ENCODE data around the gene NPAS3. TPM values are rescaled to one million over a fixed set of nuclear protein-coding genes. Genes with fewer than 3 reads are reported as not detected.
A peak's percentile ranks its signal among the peaks of the same experiment; 100 is the strongest.

Gene NPAS3
- polyA plus RNA-seq, 2 of the 4 experiments (the other 2 are of a cell fraction), result not detected

DNA sequence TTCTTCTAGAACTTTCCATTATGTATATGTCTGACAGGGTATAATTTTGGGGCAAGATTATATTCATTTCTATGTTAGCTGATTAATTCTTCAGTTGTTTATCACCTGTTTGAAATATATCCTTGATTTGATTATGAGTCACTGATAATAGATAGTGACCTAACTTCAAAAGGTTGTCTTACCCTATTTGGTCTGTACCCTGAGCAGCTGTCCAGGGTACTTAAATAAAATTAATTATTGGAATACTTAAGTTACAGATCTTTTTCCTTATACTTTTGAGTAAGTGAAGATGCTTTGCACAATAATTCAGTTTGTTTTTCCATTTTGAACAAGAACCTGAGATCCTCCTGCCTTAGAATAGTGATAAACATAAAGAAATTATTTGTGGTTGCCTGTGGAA, 13.2 kb upstream of the NPAS3 start:
- H3K27ac ChIP-seq, result no peak overlapping the region
- no peak for ATAC-seq
- no peak for FAIRE-seq
- no peak for TF ChIP-seq MAZ (IDR thresholded peaks at IDR 0.05; ENCODE audit: borderline replicate concordance, low read depth, low read length)
- TF ChIP-seq, protein P1, sequence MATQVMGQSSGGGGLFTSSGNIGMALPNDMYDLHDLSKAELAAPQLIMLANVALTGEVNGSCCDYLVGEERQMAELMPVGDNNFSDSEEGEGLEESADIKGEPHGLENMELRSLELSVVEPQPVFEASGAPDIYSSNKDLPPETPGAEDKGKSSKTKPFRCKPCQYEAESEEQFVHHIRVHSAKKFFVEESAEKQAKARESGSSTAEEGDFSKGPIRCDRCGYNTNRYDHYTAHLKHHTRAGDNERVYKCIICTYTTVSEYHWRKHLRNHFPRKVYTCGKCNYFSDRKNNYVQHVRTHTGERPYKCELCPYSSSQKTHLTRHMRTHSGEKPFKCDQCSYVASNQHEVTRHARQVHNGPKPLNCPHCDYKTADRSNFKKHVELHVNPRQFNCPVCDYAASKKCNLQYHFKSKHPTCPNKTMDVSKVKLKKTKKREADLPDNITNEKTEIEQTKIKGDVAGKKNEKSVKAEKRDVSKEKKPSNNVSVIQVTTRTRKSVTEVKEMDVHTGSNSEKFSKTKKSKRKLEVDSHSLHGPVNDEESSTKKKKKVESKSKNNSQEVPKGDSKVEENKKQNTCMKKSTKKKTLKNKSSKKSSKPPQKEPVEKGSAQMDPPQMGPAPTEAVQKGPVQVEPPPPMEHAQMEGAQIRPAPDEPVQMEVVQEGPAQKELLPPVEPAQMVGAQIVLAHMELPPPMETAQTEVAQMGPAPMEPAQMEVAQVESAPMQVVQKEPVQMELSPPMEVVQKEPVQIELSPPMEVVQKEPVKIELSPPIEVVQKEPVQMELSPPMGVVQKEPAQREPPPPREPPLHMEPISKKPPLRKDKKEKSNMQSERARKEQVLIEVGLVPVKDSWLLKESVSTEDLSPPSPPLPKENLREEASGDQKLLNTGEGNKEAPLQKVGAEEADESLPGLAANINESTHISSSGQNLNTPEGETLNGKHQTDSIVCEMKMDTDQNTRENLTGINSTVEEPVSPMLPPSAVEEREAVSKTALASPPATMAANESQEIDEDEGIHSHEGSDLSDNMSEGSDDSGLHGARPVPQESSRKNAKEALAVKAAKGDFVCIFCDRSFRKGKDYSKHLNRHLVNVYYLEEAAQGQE (IDR thresholded peaks at IDR 0.05), result peak; percentile 82
- no peak for DNase-seq (ENCODE audit: low read depth in 1 of 2, low spot score in 1 of 2)
- H3K4me1 ChIP-seq, result no peaks in the 10 kb centered on the region
- no peak overlapping the region for H3K4me3 ChIP-seq
- ChIA-PET CTCF (interaction anchor here (0.6 to 0.7 kb wide), 2 partner anchors 911 to 1222 kb away, joined by 3 to 4 read pairs; no protein-coding TSS in a partner anchor), POLR2A (no interaction called here)
- H3K4me2 ChIP-seq, result no peak overlapping the region
- no peaks in the 10 kb centered on the region for H3K9me3 ChIP-seq

DNA sequence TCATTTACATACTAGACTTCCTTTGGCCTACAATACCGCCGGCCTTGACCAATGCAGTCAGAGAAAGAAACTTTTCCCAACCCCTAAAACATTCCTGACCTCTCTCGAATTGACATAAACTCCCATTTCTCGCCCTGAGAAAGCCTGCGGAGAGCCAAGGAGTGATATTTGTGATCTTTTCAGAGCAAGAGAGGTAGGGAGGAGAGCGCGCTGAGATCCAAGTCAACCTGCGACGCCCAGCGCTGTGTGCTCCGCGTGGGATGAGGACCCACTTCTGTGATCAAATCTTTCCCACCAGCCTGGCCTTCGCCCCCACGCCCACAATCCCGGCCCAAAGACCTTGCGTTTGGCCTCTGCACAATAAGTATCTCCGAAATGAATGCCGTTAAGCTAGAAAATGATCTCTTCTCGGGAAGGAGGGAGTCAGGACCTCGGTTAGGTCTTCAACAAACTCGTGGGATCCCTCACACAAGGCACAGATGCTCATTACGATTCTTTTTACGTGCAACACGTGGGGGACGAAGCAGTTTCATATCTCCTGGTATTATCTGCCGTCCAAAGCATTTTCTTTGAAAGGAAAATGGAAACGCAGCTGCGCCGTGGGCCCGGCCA, 6.3 kb upstream of the NPAS3 start:
- WGBS (ENCODE audit: missing lambda C conversion rate), result 62% methylated on average over 29 of the region's 30 CpGs
- Histone ChIP-seq H3K4me2 (no peak overlapping the region), H3K9me3 (no peaks in the 10 kb centered on the region), H3K4me1 (peaks cover 4% of the 10 kb centered on the region; the same call in 1 of the 3 replicates), H3K27ac (no peak overlapping the region), H3K4me3 (no peak overlapping the region)
- ATAC-seq (no peak), DNase-seq (ENCODE audit: low read depth in 1 of 2, low spot score in 1 of 2) (no peak), FAIRE-seq (no peak)
- no peak for TF ChIP-seq POLR2A (IDR thresholded peaks at IDR 0.05; ENCODE audit: low read length)
- TF ChIP-seq, protein P2, sequence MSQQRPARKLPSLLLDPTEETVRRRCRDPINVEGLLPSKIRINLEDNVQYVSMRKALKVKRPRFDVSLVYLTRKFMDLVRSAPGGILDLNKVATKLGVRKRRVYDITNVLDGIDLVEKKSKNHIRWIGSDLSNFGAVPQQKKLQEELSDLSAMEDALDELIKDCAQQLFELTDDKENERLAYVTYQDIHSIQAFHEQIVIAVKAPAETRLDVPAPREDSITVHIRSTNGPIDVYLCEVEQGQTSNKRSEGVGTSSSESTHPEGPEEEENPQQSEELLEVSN (IDR thresholded peaks at IDR 0.05; ENCODE audit: borderline replicate concordance, low read depth), result no peak
- no peak for TF ChIP-seq PBX3 (IDR thresholded peaks at IDR 0.05)
- no peak for TF ChIP-seq CEBPB (IDR thresholded peaks at IDR 0.05)
- TF ChIP-seq HOXB13 (CRISPR knock-in tag; IDR thresholded peaks at IDR 0.05; ENCODE audit: low read depth), result no peak
- no peak for TF ChIP-seq CBX8 (IDR thresholded peaks at IDR 0.05)
- TF ChIP-seq ZSCAN20 (CRISPR knock-in tag; IDR thresholded peaks at IDR 0.05), result no peak
- no peak for TF ChIP-seq JUN (IDR thresholded peaks at IDR 0.05)
- TF ChIP-seq PHF8 (IDR thresholded peaks at IDR 0.05; ENCODE audit: borderline replicate concordance, low read depth), result no peak
- TF ChIP-seq FOXS1 (CRISPR knock-in tag; IDR thresholded peaks at IDR 0.05), result no peak
- no peak for TF ChIP-seq ESRRA (IDR thresholded peaks at IDR 0.05; ENCODE audit: borderline replicate concordance, low read length)
- ChIA-PET POLR2A (no interaction called here), CTCF (no interaction called here)

DNA sequence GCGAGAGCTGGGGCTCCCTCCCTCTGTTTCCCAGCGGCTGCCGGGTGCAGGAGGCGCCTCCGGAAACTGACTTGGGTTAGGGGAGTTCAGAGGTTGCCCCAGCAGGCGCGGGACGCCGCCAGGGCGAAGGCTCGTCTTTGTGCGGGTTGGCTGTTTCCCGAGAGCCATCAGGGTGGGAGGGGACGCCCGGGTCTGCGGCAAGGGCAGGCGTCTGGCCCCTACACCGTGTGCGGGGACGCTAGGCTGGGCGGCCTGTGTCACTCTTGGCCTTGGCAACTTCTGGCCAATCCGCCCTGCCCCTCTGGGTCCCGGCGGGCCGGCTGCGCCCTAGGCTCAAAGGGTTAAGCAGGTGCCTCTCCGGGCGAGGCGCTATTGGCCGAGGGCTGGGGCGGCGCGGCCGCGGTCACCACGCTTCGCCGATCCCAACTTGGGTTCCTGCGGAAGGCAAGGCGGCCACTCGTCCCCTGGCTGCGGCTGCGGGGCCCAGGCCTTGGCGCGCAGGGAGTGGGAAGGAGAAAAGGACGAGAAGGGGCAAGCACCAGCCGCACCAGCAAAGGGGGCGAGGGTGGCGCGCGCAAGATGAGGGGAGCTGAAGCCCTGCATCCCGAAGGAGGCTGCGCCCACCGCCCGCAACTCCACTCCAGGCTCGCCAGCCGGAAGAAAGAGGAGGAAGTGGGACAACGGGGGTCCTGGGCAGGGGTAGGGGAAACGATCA, 5.6 kb upstream of the NPAS3 start:
- Histone ChIP-seq H3K4me2 (peak overlapping the region; percentile 80; the same call in 2 of the 3 replicates), H3K9me3 (no peaks in the 10 kb centered on the region), H3K27ac (no peak overlapping the region), H3K4me3 (no peak overlapping the region), H3K4me1 (peaks cover 4% of the 10 kb centered on the region; the same call in 1 of the 3 replicates)
- POLR2A ChIA-PET, result no interaction called here
- FAIRE-seq, result no peak
- TF ChIP-seq JUN (IDR thresholded peaks at IDR 0.05) (no peak), CHD2 (IDR thresholded peaks at IDR 0.05; ENCODE audit: low read length, partially characterized antibody) (no peak), ZSCAN20 (CRISPR knock-in tag; IDR thresholded peaks at IDR 0.05) (no peak), EHF (CRISPR knock-in tag; IDR thresholded peaks at IDR 0.05) (no peak), EP300 (IDR thresholded peaks at IDR 0.05) (no peak), POLR2A (IDR thresholded peaks at IDR 0.05; ENCODE audit: low read length) (no peak), CEBPB (IDR thresholded peaks at IDR 0.05) (no peak)
- DNase-seq (ENCODE audit: low read depth in 1 of 2, low spot score in 1 of 2), result no peak
- ATAC-seq, result peak in 1 of 2 experiments; percentile 35; a peak in 3 of 6 replicates
- CTCF ChIA-PET, result no interaction called here
- 30% methylated on average over 36 of the region's 59 CpGs for WGBS (ENCODE audit: missing lambda C conversion rate)

Data from A549 (cell line).